Measurements from ENCODE around the gene ST6GALNAC3. TPM values are rescaled to one million over a fixed set of nuclear protein-coding genes. Genes with fewer than 3 reads are reported as not detected.

Gene ST6GALNAC3
- total RNA-seq, 1 donor from 2014 or later, result 4.7 TPM

GRCh38 chr1:76571248-76571647, 496.7 kb downstream of the ST6GALNAC3 start:
- no peaks in the 10 kb centered on the region for H3K9me3 Mint-ChIP-seq (ENCODE audit: low read depth)
- no peak for TF ChIP-seq CTCF (IDR thresholded peaks at IDR 0.05)
- no peaks in the 10 kb centered on the region for H3K27me3 Mint-ChIP-seq (ENCODE audit: low read depth)
- H3K4me1 Mint-ChIP-seq (ENCODE audit: low read depth), result no peaks in the 10 kb centered on the region
- no peak overlapping the region for H3K4me3 Mint-ChIP-seq (ENCODE audit: unreplicated experiment)
- no peak overlapping the region for H3K27ac Mint-ChIP-seq (ENCODE audit: unreplicated experiment)
- no peaks in the 10 kb centered on the region for H3K36me3 Mint-ChIP-seq (ENCODE audit: low read depth)
- DNase-seq (ENCODE audit: low spot score), result no peak

- no peak for TF ChIP-seq CTCF (IDR thresholded peaks at IDR 0.05)
- H3K9me3 Mint-ChIP-seq (ENCODE audit: low read depth), result no peaks in the 10 kb centered on the region
- no peak overlapping the region for H3K27ac Mint-ChIP-seq (ENCODE audit: unreplicated experiment)
- no peak for DNase-seq (ENCODE audit: low spot score)
- no peak overlapping the region for H3K4me3 Mint-ChIP-seq (ENCODE audit: unreplicated experiment)
- H3K4me1 Mint-ChIP-seq (ENCODE audit: low read depth), result no peaks in the 10 kb centered on the region
- H3K27me3 Mint-ChIP-seq (ENCODE audit: low read depth), result no peaks in the 10 kb centered on the region
- no peaks in the 10 kb centered on the region for H3K36me3 Mint-ChIP-seq (ENCODE audit: low read depth)
These were observed 497.7 kb downstream of the ST6GALNAC3 start for GRCh38 chr1:76572229-76572628.

GRCh38 chr1:76576876-76577524, 502.5 kb downstream of the ST6GALNAC3 start:
- no peaks in the 10 kb centered on the region for H3K4me1 Mint-ChIP-seq (ENCODE audit: low read depth)
- no peak overlapping the region for H3K4me3 Mint-ChIP-seq (ENCODE audit: unreplicated experiment)
- no peaks in the 10 kb centered on the region for H3K27me3 Mint-ChIP-seq (ENCODE audit: low read depth)
- TF ChIP-seq CTCF (IDR thresholded peaks at IDR 0.05), result no peak
- H3K9me3 Mint-ChIP-seq (ENCODE audit: low read depth), result no peaks in the 10 kb centered on the region
- H3K36me3 Mint-ChIP-seq (ENCODE audit: low read depth), result no peaks in the 10 kb centered on the region
- no peak overlapping the region for H3K27ac Mint-ChIP-seq (ENCODE audit: unreplicated experiment)
- DNase-seq (ENCODE audit: low spot score), result no peak

GRCh38 chr1:76577525-76578185, 503.1 kb downstream of the ST6GALNAC3 start:
- H3K36me3 Mint-ChIP-seq (ENCODE audit: low read depth), result no peaks in the 10 kb centered on the region
- H3K9me3 Mint-ChIP-seq (ENCODE audit: low read depth), result no peaks in the 10 kb centered on the region
- TF ChIP-seq CTCF (IDR thresholded peaks at IDR 0.05), result no peak
- H3K27ac Mint-ChIP-seq (ENCODE audit: unreplicated experiment), result no peak overlapping the region
- H3K4me1 Mint-ChIP-seq (ENCODE audit: low read depth), result no peaks in the 10 kb centered on the region
- no peak for DNase-seq (ENCODE audit: low spot score)
- no peak overlapping the region for H3K4me3 Mint-ChIP-seq (ENCODE audit: unreplicated experiment)
- no peaks in the 10 kb centered on the region for H3K27me3 Mint-ChIP-seq (ENCODE audit: low read depth)

GRCh38 chr1:76580206-76580605, 505.7 kb downstream of the ST6GALNAC3 start:
- H3K36me3 Mint-ChIP-seq (ENCODE audit: low read depth), result no peaks in the 10 kb centered on the region
- H3K27ac Mint-ChIP-seq (ENCODE audit: unreplicated experiment), result no peak overlapping the region
- TF ChIP-seq CTCF (IDR thresholded peaks at IDR 0.05), result no peak
- H3K4me3 Mint-ChIP-seq (ENCODE audit: unreplicated experiment), result no peak overlapping the region
- peaks cover 6% of the 10 kb centered on the region for H3K4me1 Mint-ChIP-seq (ENCODE audit: low read depth)
- H3K27me3 Mint-ChIP-seq (ENCODE audit: low read depth), result no peaks in the 10 kb centered on the region
- no peaks in the 10 kb centered on the region for H3K9me3 Mint-ChIP-seq (ENCODE audit: low read depth)
- DNase-seq (ENCODE audit: low spot score), result no peak
